Measurements from ENCODE around the gene SHISAL2A. TPM values are rescaled to one million over a fixed set of nuclear protein-coding genes. Genes with fewer than 3 reads are reported as not detected.

The SHISAL2A gene
- total and polyA plus RNA-seq, 10 of the 15 experiments (the other 5 are each of a cell fraction or from before 2014, with no cell fraction given): 0.18 to 0.67 (median 0.45) TPM

GRCh38 chr1:52621950-52622349, 11.0 kb upstream of the SHISAL2A start:
- ATAC-seq (no peak), FAIRE-seq (no peak), DNase-seq (ENCODE audit: low read depth, low spot score) (no peak)
- Histone ChIP-seq H3K27ac (ENCODE audit: control insufficient read depth, insufficient read depth) (no peak overlapping the region), H3K79me2 (ENCODE audit: control insufficient read depth, insufficient read depth, low read length) (no peaks in the 10 kb centered on the region), H2AFZ (ENCODE audit: control insufficient read depth, low read depth, low read length) (no peak overlapping the region), H3K9ac (ENCODE audit: control insufficient read depth, insufficient read depth, low read length) (no peak overlapping the region), H3K4me3 (no peak overlapping the region), H3K36me3 (ENCODE audit: control insufficient read depth in 2 of 2, insufficient read depth in 2 of 2, low read length in 1 of 2) (no peaks in the 10 kb centered on the region), H3K9me3 (replicated peaks; ENCODE audit: control insufficient read depth, insufficient read depth, low read length) (peaks cover 1% of the 10 kb centered on the region; the same call in 2 of the 3 replicates), H3K4me1 (ENCODE audit: control insufficient read depth, insufficient read depth, low read length) (no peaks in the 10 kb centered on the region), H3K27me3 (replicated peaks in 1 of 2; ENCODE audit: control insufficient read depth in 2 of 2, insufficient read depth in 2 of 2, low read length in 1 of 2) (no peaks in the 10 kb centered on the region), H3K4me2 (ENCODE audit: control insufficient read depth, insufficient read depth) (no peak overlapping the region), H4K20me1 (ENCODE audit: control insufficient read depth, insufficient read depth) (no peaks in the 10 kb centered on the region)
- TF ChIP-seq MYB (IDR thresholded peaks at IDR 0.05; ENCODE audit: borderline replicate concordance, low read depth, low read length): no peak
- no peak for TF ChIP-seq HCFC1 (IDR thresholded peaks at IDR 0.05; ENCODE audit: low read length)
- no peak for TF ChIP-seq RCOR1 (conservative IDR thresholded peaks at IDR 0.05; ENCODE audit: low read depth, low read length)
- TF ChIP-seq RAD21 (IDR thresholded peaks at IDR 0.05; ENCODE audit: insufficient read depth, low read depth, low read length): no peak
- TF ChIP-seq BRCA1 (IDR thresholded peaks at IDR 0.05; ENCODE audit: low read depth, low read length): no peak
- no peak for TF ChIP-seq FOXK2 (IDR thresholded peaks at IDR 0.05)
- ChIA-PET SMC1A (ENCODE audit: uncharacterized antibody, unreplicated experiment) (no interaction called here), CTCF (no interaction called here), RAD21 (ENCODE audit: unreplicated experiment) (no interaction called here), POLR2A (interaction anchor here (0.7 kb wide), 1 partner anchor 14 kb away, joined by 3 read pairs; no protein-coding TSS in a partner anchor)
- intact Hi-C loops (cut with micrococcal nuclease; ENCODE audit: unreplicated experiment) (no loop called here), in situ Hi-C loops (cut with MboI) (no loop called here)
- whole genome bisulfite sequencing (ENCODE audit: insufficient coverage, insufficient replicate concordance, low lambda C conversion rate, missing lambda C conversion rate): 50% methylated on average over 2 of the region's 2 CpGs
- BruUV-seq (replicated peaks): no TSS peak

GRCh38 chr1:52623812-52624211, 9.2 kb upstream of the SHISAL2A start:
- BruUV-seq (replicated peaks): no TSS peak
- Histone ChIP-seq H3K27me3 (replicated peaks in 1 of 2; ENCODE audit: control insufficient read depth in 2 of 2, insufficient read depth in 2 of 2, low read length in 1 of 2) (no peaks in the 10 kb centered on the region), H4K20me1 (ENCODE audit: control insufficient read depth, insufficient read depth) (no peaks in the 10 kb centered on the region), H3K9me3 (replicated peaks; ENCODE audit: control insufficient read depth, insufficient read depth, low read length) (peaks cover 1% of the 10 kb centered on the region; the same call in 2 of the 3 replicates), H3K4me1 (ENCODE audit: control insufficient read depth, insufficient read depth, low read length) (no peaks in the 10 kb centered on the region), H3K4me2 (ENCODE audit: control insufficient read depth, insufficient read depth) (no peak overlapping the region), H3K27ac (ENCODE audit: control insufficient read depth, insufficient read depth) (no peak overlapping the region), H2AFZ (ENCODE audit: control insufficient read depth, low read depth, low read length) (no peak overlapping the region), H3K36me3 (ENCODE audit: control insufficient read depth in 2 of 2, insufficient read depth in 2 of 2, low read length in 1 of 2) (no peaks in the 10 kb centered on the region), H3K79me2 (ENCODE audit: control insufficient read depth, insufficient read depth, low read length) (no peaks in the 10 kb centered on the region), H3K9ac (ENCODE audit: control insufficient read depth, insufficient read depth, low read length) (no peak overlapping the region), H3K4me3 (no peak overlapping the region)
- SMC1A ChIA-PET (ENCODE audit: uncharacterized antibody, unreplicated experiment): no interaction called here
- RAD21 ChIA-PET (ENCODE audit: unreplicated experiment): no interaction called here
- POLR2A ChIA-PET: no interaction called here
- intact Hi-C loops (cut with micrococcal nuclease; ENCODE audit: unreplicated experiment) (no loop called here), in situ Hi-C loops (cut with MboI) (no loop called here)
- CTCF ChIA-PET: no interaction called here
- no peak for DNase-seq (ENCODE audit: low read depth, low spot score)
- no peak for FAIRE-seq
- no peak for ATAC-seq
- 41% methylated on average over 3 of the region's 3 CpGs for WGBS (ENCODE audit: insufficient coverage, insufficient replicate concordance, low lambda C conversion rate, missing lambda C conversion rate)
- TF ChIP-seq MAX (IDR thresholded peaks at IDR 0.05; ENCODE audit: low read depth, low read length) (no peak), POLR2AphosphoS2 (IDR thresholded peaks at IDR 0.05; ENCODE audit: low read depth, low read length) (no peak), HCFC1 (IDR thresholded peaks at IDR 0.05; ENCODE audit: low read length) (no peak), ZNF274 (IDR thresholded peaks at IDR 0.05; ENCODE audit: insufficient read depth, insufficient read length) (no peak), FOXK2 (IDR thresholded peaks at IDR 0.05) (no peak), BCL11A (IDR thresholded peaks at IDR 0.05; ENCODE audit: low read depth, low read length) (no peak), ATF2 (IDR thresholded peaks at IDR 0.05; ENCODE audit: low read length) (no peak), IKZF2 (IDR thresholded peaks at IDR 0.05) (no peak), NFXL1 (IDR thresholded peaks at IDR 0.05; ENCODE audit: borderline replicate concordance) (no peak), RELA (IDR thresholded peaks at IDR 0.05; ENCODE audit: borderline replicate concordance, partially characterized antibody) (no peak), RAD21 (IDR thresholded peaks at IDR 0.05; ENCODE audit: insufficient read depth, low read depth, low read length) (no peak), YY1 (IDR thresholded peaks at IDR 0.05; ENCODE audit: low read depth, low read length) (no peak), E4F1 (IDR thresholded peaks at IDR 0.05; ENCODE audit: borderline replicate concordance, partially characterized antibody) (no peak)
